ENCODE measurements around the gene ERFE. TPM values are rescaled to one million over a fixed set of nuclear protein-coding genes. Genes with fewer than 3 reads are reported as not detected.

The ERFE gene
- total RNA-seq, 1 donor from 2014 or later = 4.2 TPM

DNA sequence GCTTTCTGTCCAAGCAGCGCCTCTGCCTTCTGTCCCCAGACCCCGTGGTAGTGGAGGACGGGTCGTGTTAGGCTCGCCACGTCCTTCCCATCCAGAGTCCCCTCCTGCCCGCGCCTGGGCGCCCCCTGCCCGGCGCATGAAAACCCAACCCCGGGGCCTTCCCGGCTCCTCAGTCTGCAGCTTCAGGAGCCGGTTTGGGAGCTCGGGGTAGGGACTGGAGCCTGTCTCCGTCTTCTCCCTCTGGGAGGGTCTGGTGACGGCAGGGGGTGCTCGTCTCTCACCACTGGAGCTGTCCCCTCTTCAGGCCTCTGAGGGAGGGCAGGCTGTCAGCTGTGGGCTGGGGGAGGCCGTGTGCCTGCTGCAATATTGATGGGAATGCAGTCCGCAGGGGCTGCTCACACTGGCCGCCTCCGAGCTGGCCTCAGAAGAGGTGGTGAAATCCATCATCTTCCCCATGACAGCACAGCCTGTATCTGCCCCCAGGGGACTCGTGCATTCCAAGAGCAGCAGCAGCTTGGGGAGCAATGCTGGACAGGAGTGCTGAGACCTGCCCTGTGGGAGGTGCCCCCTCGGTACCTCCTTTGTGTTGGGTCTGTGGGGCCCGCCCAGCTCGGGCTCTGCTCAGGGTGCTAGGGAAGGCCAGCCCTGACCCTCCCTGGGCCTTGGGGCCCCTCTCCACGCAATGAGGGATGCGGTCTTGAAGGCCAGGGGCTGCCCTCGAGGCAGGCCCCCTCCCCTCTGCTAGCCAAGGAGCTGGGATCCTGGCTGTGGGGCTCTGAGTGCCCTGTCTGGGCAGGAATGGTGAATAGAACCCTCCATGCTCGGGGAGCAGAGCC is 38.1 kb upstream of the ERFE start:
- Histone ChIP-seq H3K4me3 (ENCODE audit: low read length in 3 of 3) (no peak overlapping the region), H3K9me3 (ENCODE audit: control insufficient read depth in 3 of 3, low read length in 3 of 3) (no peaks in the 10 kb centered on the region)

DNA sequence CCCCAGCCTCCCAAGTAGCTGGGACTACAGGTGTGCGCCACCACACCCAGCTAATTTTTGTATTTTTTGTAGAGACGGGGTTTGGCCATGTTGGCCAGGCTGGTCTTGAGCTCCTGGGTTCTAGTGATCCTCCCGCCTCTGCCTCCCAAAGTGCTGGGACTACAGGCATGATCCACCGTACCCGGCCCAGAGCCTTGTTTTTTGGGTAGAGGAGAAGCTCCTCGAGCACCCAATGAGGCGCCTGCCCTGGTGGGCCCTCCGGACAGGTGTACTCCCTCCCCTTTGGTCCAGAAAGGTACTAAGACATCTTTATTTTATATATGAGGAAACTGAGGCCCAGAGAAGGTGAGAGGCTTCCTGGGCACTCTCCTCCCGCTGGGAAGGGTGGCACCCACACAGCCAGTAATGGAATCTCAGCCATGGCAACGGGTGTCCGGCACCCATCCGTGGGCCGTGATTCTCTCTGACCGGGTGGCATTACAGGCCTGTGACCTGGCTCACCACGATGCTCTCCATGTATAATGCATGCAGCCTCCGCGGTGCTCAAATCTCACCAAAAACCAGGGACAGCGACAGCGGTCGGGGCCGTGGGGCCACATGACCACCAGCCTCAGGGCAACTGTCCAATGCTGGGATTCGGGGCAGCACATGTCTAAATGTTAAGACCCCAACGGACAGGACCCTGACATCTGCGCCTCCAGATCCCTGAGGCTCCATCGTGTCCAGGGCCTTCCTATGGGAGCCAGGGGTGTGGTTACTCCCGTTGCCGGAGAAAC is 37.1 kb upstream of the ERFE start:
- Histone ChIP-seq H3K27ac (ENCODE audit: low read depth, low read length) (no peak overlapping the region), H3K4me1 (ENCODE audit: control insufficient read depth in 3 of 3, insufficient read depth in 3 of 3, low read length in 3 of 3) (no peaks in the 10 kb centered on the region), H3K36me3 (ENCODE audit: control insufficient read depth in 3 of 3, insufficient read depth in 3 of 3, low read length in 3 of 3) (no peaks in the 10 kb centered on the region), H3K4me3 (ENCODE audit: low read length in 3 of 3) (no peak overlapping the region), H3K9ac (ENCODE audit: low read depth in 1 of 3, low read length in 3 of 3) (no peak overlapping the region), H3K27me3 (ENCODE audit: control insufficient read depth in 3 of 3, insufficient read depth in 3 of 3, low read length in 3 of 3) (peaks cover 0 to 12% (median 11%) of the 10 kb centered on the region in 3 donors), H3K9me3 (ENCODE audit: control insufficient read depth in 3 of 3, low read length in 3 of 3) (no peaks in the 10 kb centered on the region)

More for the DNA sequence above, 38.1 kb upstream of the ERFE start:
- Histone ChIP-seq H3K27ac (ENCODE audit: low read depth, low read length) (no peak overlapping the region), H3K9ac (ENCODE audit: low read depth in 1 of 3, low read length in 3 of 3) (no peak overlapping the region), H3K27me3 (ENCODE audit: control insufficient read depth in 3 of 3, insufficient read depth in 3 of 3, low read length in 3 of 3) (peaks cover 0 to 15% (median 11%) of the 10 kb centered on the region in 3 donors), H3K36me3 (ENCODE audit: control insufficient read depth in 3 of 3, insufficient read depth in 3 of 3, low read length in 3 of 3) (no peaks in the 10 kb centered on the region), H3K4me1 (ENCODE audit: control insufficient read depth in 3 of 3, insufficient read depth in 3 of 3, low read length in 3 of 3) (no peaks in the 10 kb centered on the region)

DNA sequence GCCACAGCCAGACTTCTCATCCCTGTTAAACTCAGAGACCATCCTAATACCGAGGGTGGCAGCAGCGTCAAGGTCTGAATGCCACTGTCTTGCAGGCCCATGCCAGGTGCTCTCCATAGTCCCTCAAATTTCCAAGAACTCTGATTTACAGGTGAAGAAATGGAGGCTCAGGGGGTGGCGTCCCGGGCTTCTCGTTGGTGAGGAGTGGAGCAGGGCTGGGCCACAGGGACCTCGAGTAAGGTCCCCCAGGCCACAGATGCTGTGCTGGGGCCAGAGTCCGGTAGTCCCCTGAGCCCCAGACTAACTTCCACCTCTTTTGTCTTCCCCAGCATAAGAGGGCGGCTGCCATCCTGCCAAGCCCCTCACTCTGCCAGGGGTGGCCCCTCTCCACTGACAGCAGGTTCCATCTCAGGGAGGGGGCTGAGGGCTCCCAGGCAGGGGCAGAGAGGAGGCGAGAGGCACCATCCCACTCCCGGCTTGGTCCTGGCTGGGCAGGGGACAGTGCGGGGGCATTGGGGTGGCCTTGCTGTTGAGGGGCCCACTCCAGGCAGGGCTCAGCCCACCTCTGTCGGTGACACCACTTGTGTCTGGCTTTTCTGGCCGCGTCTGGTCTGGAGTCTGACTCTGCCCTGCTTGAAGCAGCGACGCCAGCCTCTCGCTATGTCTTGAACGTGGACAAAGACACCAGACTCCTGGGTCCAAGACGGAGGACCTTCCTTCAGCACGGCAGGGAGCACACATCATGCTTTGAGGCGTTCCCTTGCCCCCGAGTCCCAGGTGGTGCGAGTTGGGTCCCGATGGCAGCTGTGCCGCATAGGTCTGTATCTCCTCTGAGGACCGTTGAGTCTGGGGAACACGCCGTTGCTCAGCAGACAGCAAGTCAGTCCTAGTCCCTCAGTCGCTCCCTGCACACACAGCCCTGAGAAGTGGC is 36.2 kb upstream of the ERFE start:
- H3K9me3 ChIP-seq (ENCODE audit: control insufficient read depth in 3 of 3, low read length in 3 of 3) = no peaks in the 10 kb centered on the region
- no peak overlapping the region for H3K4me3 ChIP-seq (ENCODE audit: low read length in 3 of 3)
- no peaks in the 10 kb centered on the region for H3K36me3 ChIP-seq (ENCODE audit: control insufficient read depth in 3 of 3, insufficient read depth in 3 of 3, low read length in 3 of 3)
- no peak overlapping the region for H3K27ac ChIP-seq (ENCODE audit: low read depth, low read length)
- no peak overlapping the region for H3K9ac ChIP-seq (ENCODE audit: low read depth in 1 of 3, low read length in 3 of 3)
- peaks cover 0 to 4% (median 3%) of the 10 kb centered on the region in 3 donors for H3K27me3 ChIP-seq (ENCODE audit: control insufficient read depth in 3 of 3, insufficient read depth in 3 of 3, low read length in 3 of 3)
- H3K4me1 ChIP-seq (ENCODE audit: control insufficient read depth in 3 of 3, insufficient read depth in 3 of 3, low read length in 3 of 3) = no peaks in the 10 kb centered on the region

DNA sequence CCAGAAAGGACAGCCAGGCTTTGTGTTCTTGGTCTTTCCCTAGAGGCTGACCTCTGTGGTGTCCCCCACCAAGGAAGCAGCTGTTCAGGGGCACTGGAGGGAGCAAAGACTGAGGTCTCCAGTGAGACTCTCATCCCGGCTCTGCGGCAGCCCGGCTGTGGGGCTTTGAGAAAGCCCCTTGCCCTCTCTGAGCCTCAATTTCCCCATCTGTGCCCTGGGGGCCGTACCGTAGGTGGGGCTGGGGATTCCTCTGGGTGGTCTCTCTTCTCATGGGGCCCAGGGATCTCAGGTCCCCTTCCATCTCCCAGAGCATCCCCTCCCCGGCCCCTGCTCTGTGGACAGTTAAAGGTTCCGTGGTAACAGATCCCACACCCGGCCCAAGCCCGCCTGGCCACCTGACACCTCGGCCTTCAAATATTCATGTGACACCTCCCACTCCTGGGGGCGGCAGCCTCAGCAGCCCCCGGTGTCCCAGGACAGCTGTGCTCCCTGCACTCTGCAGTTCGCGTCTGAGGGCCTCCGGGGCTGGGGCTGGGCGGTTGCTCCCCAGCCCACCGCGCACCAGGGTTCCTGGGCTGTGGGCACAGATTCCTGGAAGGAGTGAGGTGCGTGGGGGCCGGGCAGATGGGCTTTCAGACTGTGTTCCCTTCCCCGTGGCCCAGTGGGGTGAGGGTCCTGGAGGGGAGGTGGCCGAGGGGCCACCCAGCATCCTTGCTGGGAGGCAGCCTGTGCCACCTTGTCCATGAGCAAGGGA is 35.4 kb upstream of the ERFE start:
- H3K36me3 ChIP-seq (ENCODE audit: control insufficient read depth in 3 of 3, insufficient read depth in 3 of 3, low read length in 3 of 3) = no peaks in the 10 kb centered on the region

GRCh38 chr2:238123991-238124470 is 34.7 kb upstream of the ERFE start:
- no peak overlapping the region for H3K9ac ChIP-seq (ENCODE audit: low read depth in 1 of 3, low read length in 3 of 3)
- no peaks in the 10 kb centered on the region for H3K36me3 ChIP-seq (ENCODE audit: control insufficient read depth in 3 of 3, insufficient read depth in 3 of 3, low read length in 3 of 3)
- peaks cover 0 to 3% (median 0%) of the 10 kb centered on the region in 3 donors for H3K4me1 ChIP-seq (ENCODE audit: control insufficient read depth in 3 of 3, insufficient read depth in 3 of 3, low read length in 3 of 3)
- no peaks in the 10 kb centered on the region for H3K27me3 ChIP-seq (ENCODE audit: control insufficient read depth in 3 of 3, insufficient read depth in 3 of 3, low read length in 3 of 3)
- H3K4me3 ChIP-seq (ENCODE audit: low read length in 3 of 3) = no peak overlapping the region
- no peaks in the 10 kb centered on the region for H3K9me3 ChIP-seq (ENCODE audit: control insufficient read depth in 3 of 3, low read length in 3 of 3)
- no peak overlapping the region for H3K27ac ChIP-seq (ENCODE audit: low read depth, low read length)

More for the DNA sequence above, 35.4 kb upstream of the ERFE start:
- no peaks in the 10 kb centered on the region for H3K9me3 ChIP-seq (ENCODE audit: control insufficient read depth in 3 of 3, low read length in 3 of 3)
- no peak overlapping the region for H3K4me3 ChIP-seq (ENCODE audit: low read length in 3 of 3)
- no peak overlapping the region for H3K27ac ChIP-seq (ENCODE audit: low read depth, low read length)
- no peaks in the 10 kb centered on the region for H3K27me3 ChIP-seq (ENCODE audit: control insufficient read depth in 3 of 3, insufficient read depth in 3 of 3, low read length in 3 of 3)
- H3K9ac ChIP-seq (ENCODE audit: low read depth in 1 of 3, low read length in 3 of 3) = no peak overlapping the region
- H3K4me1 ChIP-seq (ENCODE audit: control insufficient read depth in 3 of 3, insufficient read depth in 3 of 3, low read length in 3 of 3) = peaks cover 0 to 3% (median 0%) of the 10 kb centered on the region in 3 donors

DNA sequence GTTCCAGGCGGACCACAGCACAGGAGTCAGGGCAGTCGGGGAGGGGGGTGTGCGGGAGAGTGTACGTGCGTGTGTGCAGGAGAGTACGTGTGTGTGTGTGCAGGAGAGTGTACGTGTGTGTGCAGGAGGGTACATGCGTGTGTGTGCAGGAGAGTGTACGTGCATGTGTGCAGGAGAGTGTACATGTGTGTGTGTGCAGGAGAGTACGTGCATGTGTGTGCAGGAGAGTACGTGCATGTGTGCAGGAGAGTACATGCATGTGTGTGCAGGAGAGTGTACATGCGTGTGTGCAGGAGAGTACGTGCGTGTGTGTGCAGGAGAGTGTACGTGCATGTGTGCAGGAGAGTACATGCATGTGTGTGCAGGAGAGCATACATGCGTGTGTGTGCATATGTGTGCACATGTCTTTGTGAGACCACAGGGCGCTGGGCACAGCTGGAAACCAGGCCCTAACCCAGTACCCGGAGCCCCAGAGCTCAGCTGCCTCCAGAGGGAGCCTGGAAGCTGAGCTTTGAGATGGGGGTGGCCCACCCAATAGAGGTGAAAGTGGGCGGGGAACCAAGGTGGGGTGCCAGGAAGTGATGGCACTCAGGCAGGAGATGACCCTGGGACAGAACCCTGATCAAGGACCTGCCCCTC is 34.2 kb upstream of the ERFE start:
- Histone ChIP-seq H3K4me1 (ENCODE audit: control insufficient read depth in 3 of 3, insufficient read depth in 3 of 3, low read length in 3 of 3) (peaks cover 0 to 3% (median 0%) of the 10 kb centered on the region in 3 donors), H3K27ac (ENCODE audit: low read depth, low read length) (no peak overlapping the region), H3K4me3 (ENCODE audit: low read length in 3 of 3) (no peak overlapping the region), H3K9ac (ENCODE audit: low read depth in 1 of 3, low read length in 3 of 3) (no peak overlapping the region), H3K9me3 (ENCODE audit: control insufficient read depth in 3 of 3, low read length in 3 of 3) (no peaks in the 10 kb centered on the region), H3K27me3 (ENCODE audit: control insufficient read depth in 3 of 3, insufficient read depth in 3 of 3, low read length in 3 of 3) (no peaks in the 10 kb centered on the region), H3K36me3 (ENCODE audit: control insufficient read depth in 3 of 3, insufficient read depth in 3 of 3, low read length in 3 of 3) (no peaks in the 10 kb centered on the region)

GRCh38 chr2:238125127-238125885 is 33.5 kb upstream of the ERFE start:
- no peak overlapping the region for H3K9ac ChIP-seq (ENCODE audit: low read depth in 1 of 3, low read length in 3 of 3)
- H3K36me3 ChIP-seq (ENCODE audit: control insufficient read depth in 3 of 3, insufficient read depth in 3 of 3, low read length in 3 of 3) = no peaks in the 10 kb centered on the region
- no peak overlapping the region for H3K27ac ChIP-seq (ENCODE audit: low read depth, low read length)
- H3K4me1 ChIP-seq (ENCODE audit: control insufficient read depth in 3 of 3, insufficient read depth in 3 of 3, low read length in 3 of 3) = peaks cover 0 to 3% (median 0%) of the 10 kb centered on the region in 3 donors
- H3K9me3 ChIP-seq (ENCODE audit: control insufficient read depth in 3 of 3, low read length in 3 of 3) = no peaks in the 10 kb centered on the region
- H3K27me3 ChIP-seq (ENCODE audit: control insufficient read depth in 3 of 3, insufficient read depth in 3 of 3, low read length in 3 of 3) = no peaks in the 10 kb centered on the region
- H3K4me3 ChIP-seq (ENCODE audit: low read length in 3 of 3) = no peak overlapping the region

DNA sequence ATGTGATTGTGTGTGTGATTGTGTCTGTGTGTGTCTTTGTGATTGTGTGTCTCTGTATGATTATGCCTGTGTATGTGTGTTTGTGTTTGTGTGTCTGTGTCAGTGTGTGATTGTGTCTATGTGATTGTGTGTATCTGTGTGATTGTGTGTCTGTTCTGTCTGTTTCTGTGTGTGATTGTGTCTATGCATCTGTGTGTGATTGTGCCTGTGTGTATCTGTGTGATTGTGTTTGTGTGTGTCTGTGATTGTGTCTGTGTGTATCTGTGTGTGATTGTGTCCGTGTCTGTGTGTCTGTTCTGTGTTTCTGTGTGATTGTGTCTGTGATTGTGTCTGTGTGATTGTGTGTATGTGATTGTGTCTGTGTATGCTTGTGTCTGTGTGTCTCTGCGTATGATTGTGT is 32.4 kb upstream of the ERFE start:
- H3K4me3 ChIP-seq (ENCODE audit: low read length in 3 of 3) = no peak overlapping the region
- no peaks in the 10 kb centered on the region for H3K9me3 ChIP-seq (ENCODE audit: control insufficient read depth in 3 of 3, low read length in 3 of 3)
- H3K4me1 ChIP-seq (ENCODE audit: control insufficient read depth in 3 of 3, insufficient read depth in 3 of 3, low read length in 3 of 3) = peaks cover 0 to 3% (median 0%) of the 10 kb centered on the region in 3 donors
- H3K27me3 ChIP-seq (ENCODE audit: control insufficient read depth in 3 of 3, insufficient read depth in 3 of 3, low read length in 3 of 3) = no peaks in the 10 kb centered on the region
- H3K36me3 ChIP-seq (ENCODE audit: control insufficient read depth in 3 of 3, insufficient read depth in 3 of 3, low read length in 3 of 3) = no peaks in the 10 kb centered on the region
- no peak overlapping the region for H3K27ac ChIP-seq (ENCODE audit: low read depth, low read length)
- H3K9ac ChIP-seq (ENCODE audit: low read depth in 1 of 3, low read length in 3 of 3) = no peak overlapping the region
